COR-L47 (cell line): ENCODE results near the gene INPP4B.

ENCODE experiments used
- DNase-seq: peaks from one replicate; lab custom pipeline; 2025; lab: John Stamatoyannopoulos, UW

The INPP4B gene

GRCh38 chr4:142222127-142222526 is 624.0 kb downstream of the INPP4B start:
- no peak for DNase-seq

GRCh38 chr4:142218726-142219125 is 627.4 kb downstream of the INPP4B start:
- DNase-seq, result no peak

GRCh38 chr4:142211444-142211843 is 634.7 kb downstream of the INPP4B start:
- no peak for DNase-seq

GRCh38 chr4:142203505-142203904 is 642.6 kb downstream of the INPP4B start:
- no peak for DNase-seq

GRCh38 chr4:142202404-142203332 is 643.4 kb downstream of the INPP4B start:
- no peak for DNase-seq

- DNase-seq, result no peak
Observed at GRCh38 chr4:142201041-142201440, 645.1 kb downstream of the INPP4B start.

- no peak for DNase-seq
Observed at GRCh38 chr4:142194905-142195304, 651.2 kb downstream of the INPP4B start.

GRCh38 chr4:142191901-142192300 is 654.2 kb downstream of the INPP4B start:
- no peak for DNase-seq

GRCh38 chr4:142181021-142181420 is 665.1 kb downstream of the INPP4B start:
- no peak for DNase-seq

GRCh38 chr4:142169216-142169615 is 676.9 kb downstream of the INPP4B start:
- DNase-seq, result no peak

GRCh38 chr4:142168181-142168580 is 677.9 kb downstream of the INPP4B start:
- DNase-seq, result no peak

GRCh38 chr4:142164767-142165500 is 681.2 kb downstream of the INPP4B start:
- DNase-seq, result no peak

GRCh38 chr4:142161086-142161485 is 685.0 kb downstream of the INPP4B start:
- no peak for DNase-seq

GRCh38 chr4:142160509-142160908 is 685.6 kb downstream of the INPP4B start:
- no peak for DNase-seq

- DNase-seq, result no peak
Observed at GRCh38 chr4:142158980-142159379, 687.1 kb downstream of the INPP4B start.

GRCh38 chr4:142156256-142156655 is 689.8 kb downstream of the INPP4B start:
- DNase-seq, result no peak

- no peak for DNase-seq
Observed at GRCh38 chr4:142155347-142155746, 690.8 kb downstream of the INPP4B start.

- no peak for DNase-seq
Observed at GRCh38 chr4:142150483-142150882, 695.6 kb downstream of the INPP4B start.

- DNase-seq, result no peak
Observed at GRCh38 chr4:142144813-142145212, 701.3 kb downstream of the INPP4B start.

- DNase-seq, result no peak
Observed at GRCh38 chr4:142142366-142143054, 703.6 kb downstream of the INPP4B start.

GRCh38 chr4:142141224-142141623 is 704.9 kb downstream of the INPP4B start:
- no peak for DNase-seq

GRCh38 chr4:142130666-142131065 is 715.4 kb downstream of the INPP4B start:
- DNase-seq, result no peak

- no peak for DNase-seq
Observed at GRCh38 chr4:142129931-142130330, 716.2 kb downstream of the INPP4B start.
